Smooth muscle cell (in vitro differentiated cells): ENCODE measurements around the gene CSAD. TPM values are rescaled to one million over a fixed set of nuclear protein-coding genes. Genes with fewer than 3 reads are reported as not detected.

Source experiments
- DNase-seq: peaks from one replicate; lab custom pipeline; 2025; ENCODE audit not compliant: unreplicated experiment; lab: John Stamatoyannopoulos, UW
- H2AFZ ChIP-seq: fragments of 200-600 bp; sonication (generic); 2 replicates; pipeline ENCODE4 v1.6.0; 2016; ENCODE audit warnings: antibody characterized with exemption, low read depth, mild to moderate bottlenecking
- H3F3A ChIP-seq: fragments of 200-600 bp; sonication (generic); 2 replicates; pipeline ENCODE4 v1.6.0; 2017; ENCODE audit warnings: antibody characterized with exemption, low read depth
- H3K27ac ChIP-seq: fragments of 200-600 bp; sonication (generic); 2 replicates; pipeline ENCODE4 v1.5.1; 2016; ENCODE audit warnings: low read depth, mild to moderate bottlenecking
- H3K27me3 ChIP-seq: fragments of 200-600 bp; sonication (generic); 2 replicates; pipeline ENCODE4 v1.6.1; 2016; ENCODE audit warnings: low read depth, mild to moderate bottlenecking
- H3K36me3 ChIP-seq: fragments of 200-600 bp; sonication (generic); 2 replicates; pipeline ENCODE4 v1.5.1; 2016; ENCODE audit warnings: low read depth
- H3K4me1 ChIP-seq: fragments of 200-600 bp; sonication (generic); 2 replicates; pipeline ENCODE4 v1.5.1; 2016; ENCODE audit warnings: low read depth
- H3K4me2 ChIP-seq: fragments of 200-600 bp; sonication (generic); 2 replicates; pipeline ENCODE4 v1.6.0; 2016; ENCODE audit warnings: mild to moderate bottlenecking
- H3K4me3 ChIP-seq: fragments of 200-600 bp; sonication (generic); 2 replicates; pipeline ENCODE4 v1.5.1; 2016; ENCODE audit warnings: mild to moderate bottlenecking
- H3K79me2 ChIP-seq: fragments of 200-600 bp; sonication (generic); 2 replicates; pipeline ENCODE4 v1.6.0; 2016; ENCODE audit warnings: low read depth, mild to moderate bottlenecking
- H3K9ac ChIP-seq: fragments of 200-600 bp; sonication (generic); 2 replicates; pipeline ENCODE4 v1.6.0; 2016; ENCODE audit warnings: low read depth
- H3K9me3 ChIP-seq: fragments of 200-600 bp; sonication (generic); replicated peaks from 2 replicates; pipeline ENCODE4 v1.5.1; 2016; ENCODE audit warnings: low read depth
- H4K20me1 ChIP-seq: fragments of 200-600 bp; sonication (generic); 2 replicates; pipeline ENCODE4 v1.6.0; 2016; ENCODE audit warnings: low read depth
- CTCF ChIP-seq: fragments of 200-600 bp; sonication (generic); IDR thresholded peaks from 2 replicates; pipeline ENCODE4 v1.5.1; 2017; ENCODE audit warnings: borderline replicate concordance, mild to moderate bottlenecking, antibody characterized with exemption; ENCODE audit not compliant: insufficient read depth, poor library complexity, severe bottlenecking
- WGBS: methylation state at CpG from one replicate; pipeline ENCODE4 v1.1.7; 2016; ENCODE audit warnings: low lambda C conversion rate; 5-methylcytosine and 5-hydroxymethylcytosine counted together
- polyA plus RNA-seq: library from polyadenylated mRNA; unstranded; fragments of >200 nt; fragmentation: Nextera tagmentation; extraction: Ambion mirVana; gene quantifications from 2 replicates; pipeline ENCODE4 v1.2.1, GENCODE V29; 2016
- total RNA-seq: library from RNA; depleted of rRNA; stranded (reverse); fragments of >200 nt; gene quantifications from 2 replicates; pipeline ENCODE4 v1.2.3, GENCODE V29; 2014

CSAD gene
- total and polyA plus RNA-seq, 2 experiments from 2014 or later = 4.8 to 10.6 TPM

- Histone ChIP-seq H3K9ac (no peak overlapping the region), H3F3A (no peaks in the 10 kb centered on the region), H3K4me1 (no peaks in the 10 kb centered on the region), H2AFZ (no peak overlapping the region), H3K36me3 (no peaks in the 10 kb centered on the region), H4K20me1 (no peaks in the 10 kb centered on the region), H3K27me3 (peaks cover 4% of the 10 kb centered on the region), H3K79me2 (no peaks in the 10 kb centered on the region), H3K27ac (no peak overlapping the region), H3K4me2 (no peak overlapping the region), H3K9me3 (no peaks in the 10 kb centered on the region), H3K4me3 (no peak overlapping the region)
- no peak for DNase-seq
- TF ChIP-seq CTCF = no peak
- WGBS = 87% methylated on average over 16 of the region's 16 CpGs
Observed at GRCh38 chr12:53123578-53124351, 57.0 kb downstream of the CSAD start.

- Histone ChIP-seq H3K4me2 (no peak overlapping the region), H3K27me3 (peaks cover 4% of the 10 kb centered on the region), H3K4me1 (no peaks in the 10 kb centered on the region), H3K4me3 (no peak overlapping the region), H3F3A (no peaks in the 10 kb centered on the region), H3K9ac (no peak overlapping the region), H3K27ac (no peak overlapping the region), H3K79me2 (no peaks in the 10 kb centered on the region), H2AFZ (no peak overlapping the region), H3K36me3 (no peaks in the 10 kb centered on the region), H3K9me3 (no peaks in the 10 kb centered on the region), H4K20me1 (no peaks in the 10 kb centered on the region)
- no peak for DNase-seq
- TF ChIP-seq CTCF = no peak
- 91% methylated on average over 9 of the region's 10 CpGs for WGBS
Observed at GRCh38 chr12:53122961-53123468, 57.7 kb downstream of the CSAD start.

GRCh38 chr12:53120685-53121525 lies 59.8 kb downstream of the CSAD start:
- TF ChIP-seq CTCF = no peak
- Histone ChIP-seq H3K27me3 (no peaks in the 10 kb centered on the region), H2AFZ (no peak overlapping the region), H3K4me2 (no peak overlapping the region), H3K79me2 (no peaks in the 10 kb centered on the region), H3K36me3 (no peaks in the 10 kb centered on the region), H3K27ac (no peak overlapping the region), H3K9ac (no peak overlapping the region), H4K20me1 (no peaks in the 10 kb centered on the region), H3K4me1 (no peaks in the 10 kb centered on the region), H3F3A (no peaks in the 10 kb centered on the region), H3K4me3 (no peak overlapping the region), H3K9me3 (no peaks in the 10 kb centered on the region)
- WGBS = 97% methylated on average over 12 of the region's 12 CpGs
- no peak for DNase-seq
